Peyer's patch (tissue), 4 donors: ENCODE data around the gene CAPN9.

ENCODE experiments used
- CTCF ChIP-seq, 6 experiments: fragments of 450-650 bp in 4 of 6; fragments of 200-600 bp in 2 of 6; sonication (generic) in 1 of 6; IDR thresholded peaks; one replicate each; pipeline ENCODE4 v1.5.1; 2017 to 2019; ENCODE audit warnings: antibody characterized with exemption in 6 of 6, mild to moderate bottlenecking in 3 of 6, moderate library complexity in 1 of 6
- POLR2A ChIP-seq, 2 donors: fragments of 450-650 bp; IDR thresholded peaks; one replicate each; pipeline ENCODE4 v1.5.1; 2017; ENCODE audit warnings: antibody characterized with exemption in 2 of 2, mild to moderate bottlenecking in 2 of 2, moderate library complexity in 2 of 2

- TF ChIP-seq CTCF (IDR thresholded peaks at IDR 0.05) (no peak), POLR2A (IDR thresholded peaks at IDR 0.05) (no peak)
Observed at GRCh38 chr1:230773396-230774033, 26.3 kb downstream of the CAPN9 start.
